Right cardiac atrium (tissue), 5 donors: ENCODE results near the gene PRSS36. TPM values are rescaled to one million over a fixed set of nuclear protein-coding genes. Genes with fewer than 3 reads are reported as not detected.
"Not testable (repeated sequence)": the region's sequence is repeated elsewhere in the genome, so short reads cannot be mapped to it uniquely, and the experiment has no call there.

ENCODE experiments used
- ATAC-seq, 2 donors: fragments of 200-7000 bp; cut with Tn5 transposase; one replicate each; pipeline versions ENCODE4 v1.8.0 to v1.9.1; 2020; ENCODE audit warnings: moderate library complexity in 2 of 2, mild to moderate bottlenecking in 1 of 2
- DNase-seq, 3 donors: peaks; one replicate each; pipeline ENCODE4 v3.0.0-alpha.2; 2020
- H3K27ac ChIP-seq: one replicate; pipeline ENCODE4 v1.5.1; 2013; ENCODE audit warnings: mild to moderate bottlenecking, low read length, control low read depth, moderate library complexity
- H3K27me3 ChIP-seq: one replicate; pipeline ENCODE4 v1.6.1; 2013; ENCODE audit not compliant: control insufficient read depth, insufficient read depth
- H3K4me1 ChIP-seq: one replicate; pipeline ENCODE4 v1.6.1; 2013; ENCODE audit warnings: low read length; ENCODE audit not compliant: control insufficient read depth, insufficient read depth
- H3K4me3 ChIP-seq: one replicate; pipeline ENCODE4 v1.5.1; 2013; ENCODE audit warnings: low read length, control low read depth
- H3K9me3 ChIP-seq: one replicate; pipeline ENCODE4 v1.6.1; 2013; ENCODE audit warnings: low read length; ENCODE audit not compliant: control insufficient read depth
- WGBS: extraction: QIAGEN DNeasy Blood & Tissue Kit; methylation state at CpG from one replicate; pipeline ENCODE4 v1.1.7; 2013; 5-methylcytosine and 5-hydroxymethylcytosine counted together
- intact Hi-C, 4 donors: fragments of 100-400 bp; cut with DNase I; formaldehyde crosslinking; loops; one replicate each; pipeline versions ENCODE4 v1.11.0 to v1.14.0; 2022 to 2023
- long read RNA-seq, 4 donors: library from polyadenylated mRNA; unstranded; transcript quantifications; one replicate each; pipeline ENCODE4 v2.0.0, GENCODE V29; 2020 to 2021
- polyA plus RNA-seq: library from polyadenylated mRNA; stranded (reverse); fragments of 200-250 nt; gene quantifications from one replicate; pipeline ENCODE4 v1.2.3, GENCODE V29; 2013
- total RNA-seq, 4 donors: library from RNA; stranded (reverse); fragmentation: NEBNext Ultra II Directional; extraction: Animal tissue kit (Norgen Biotek cat#: 25700); gene quantifications; one replicate each; pipeline ENCODE4 v1.2.1, GENCODE V29; 2021
- donor health status: healthy with polysubstance abuse.
- donor health status: DM: no; HTN: yes; CAD: no.
- donor health status: DM: no; HTN: no; CAD: no.
- donor health status: DM: no; HTN: yes; CAD: no; lungs with severe emphysema.
- donor health status: DM: yes; HTN: yes; CAD: no.

The PRSS36 gene
- total RNA-seq = 1 to 10 TPM; 1.3 to 2.2 (median 1.8) TPM
- polyA plus RNA-seq = 1.1 TPM
- long read RNA-seq, donor 1 = 0 reads
- long read RNA-seq, donor 2, partial matches to known transcripts = 1 of 1 reads
- long read RNA-seq, donor 2, other reads (novel, unspliced or antisense) = 0 of 1 reads
- long read RNA-seq, donor 3, partial matches to known transcripts = 2 of 5 reads
- long read RNA-seq, donor 3, other reads (novel, unspliced or antisense) = 3 of 5 reads
- long read RNA-seq, donor 4, partial matches to known transcripts = 2 of 3 reads
- long read RNA-seq, donor 4, other reads (novel, unspliced or antisense) = 1 of 3 reads

- DNase-seq = no peak
- intact Hi-C loops = loop anchor here in 1 of 4 donors (10.0 kb wide), 1 partner anchor 165 kb away; the partner anchor contains the start of gene HSD3B7
- Histone ChIP-seq H3K4me3 (no peak within 1 kb of the TSS), H3K9me3 (no peaks in the 10 kb centered on the region), H3K27ac (no peak within 1 kb of the TSS), H3K4me1 (no peaks in the 10 kb centered on the region), H3K27me3 (no peaks in the 10 kb centered on the region)
- WGBS = 75% methylated on average over 11 of the region's 11 CpGs
- ATAC-seq = peak in 1 of 2 donors; percentile 12
Measured at GRCh38 chr16:31149894-31150890, at the start of gene PRSS36. TSS of gene PRSS36 (minus strand) at chr16:31150066. CDS start at chr16:31150035, 31 bp downstream.

GRCh38 chr16:31199430-31200041 is 49.7 kb upstream of the PRSS36 start:
- no peak for DNase-seq
- H3K4me1 ChIP-seq = no peaks in the 10 kb centered on the region
- no peaks in the 10 kb centered on the region for H3K9me3 ChIP-seq
- no peak overlapping the region for H3K27ac ChIP-seq
- intact Hi-C loops = no loop called here
- no peak for ATAC-seq
- no peak overlapping the region for H3K4me3 ChIP-seq
- no peaks in the 10 kb centered on the region for H3K27me3 ChIP-seq
- WGBS = 90% methylated on average over 5 of the region's 5 CpGs

GRCh38 chr16:31198207-31198882 is 48.5 kb upstream of the PRSS36 start:
- Histone ChIP-seq H3K4me1 (no peaks in the 10 kb centered on the region), H3K9me3 (no peaks in the 10 kb centered on the region), H3K27me3 (no peaks in the 10 kb centered on the region), H3K27ac (no peak overlapping the region), H3K4me3 (no peak overlapping the region)
- DNase-seq (no peak), ATAC-seq (no peak)
- intact Hi-C loops = no loop called here
- WGBS = 56% methylated on average over 7 of the region's 7 CpGs

- H3K4me1 ChIP-seq = no peaks in the 10 kb centered on the region
- 85% methylated on average over 17 of the region's 17 CpGs for WGBS
- DNase-seq (no peak), ATAC-seq (no peak)
- H3K27ac ChIP-seq = no peak overlapping the region
- no peaks in the 10 kb centered on the region for H3K9me3 ChIP-seq
- H3K27me3 ChIP-seq = no peaks in the 10 kb centered on the region
- intact Hi-C loops = no loop called here
- H3K4me3 ChIP-seq = no peak overlapping the region
Measured at GRCh38 chr16:31196324-31197088, 46.6 kb upstream of the PRSS36 start.

- 96% methylated on average over 11 of the region's 11 CpGs for WGBS
- H3K27me3 ChIP-seq, ATAC-seq, H3K27ac ChIP-seq, H3K4me1 ChIP-seq, intact Hi-C loops, DNase-seq, H3K9me3 ChIP-seq, H3K4me3 ChIP-seq: not testable (repeated sequence)
Measured at GRCh38 chr16:31195861-31196260, 46.0 kb upstream of the PRSS36 start.

- Histone ChIP-seq H3K4me1 (no peaks in the 10 kb centered on the region), H3K9me3 (no peaks in the 10 kb centered on the region), H3K4me3 (no peak overlapping the region), H3K27ac (no peak overlapping the region), H3K27me3 (no peaks in the 10 kb centered on the region)
- ATAC-seq (no peak), DNase-seq (no peak)
- intact Hi-C loops = no loop called here
- WGBS = 83% methylated on average over 7 of the region's 7 CpGs
Measured at GRCh38 chr16:31194898-31195297, 45.0 kb upstream of the PRSS36 start.

- no peak for DNase-seq
- H3K4me1 ChIP-seq = no peaks in the 10 kb centered on the region
- ATAC-seq = no peak
- H3K27me3 ChIP-seq = no peaks in the 10 kb centered on the region
- 85% methylated on average over 2 of the region's 2 CpGs for WGBS
- no peaks in the 10 kb centered on the region for H3K9me3 ChIP-seq
- no peak overlapping the region for H3K4me3 ChIP-seq
- intact Hi-C loops = no loop called here
- no peak overlapping the region for H3K27ac ChIP-seq
Measured at GRCh38 chr16:31193874-31194273, 44.0 kb upstream of the PRSS36 start.

GRCh38 chr16:31192856-31193642 is 43.2 kb upstream of the PRSS36 start:
- 90% methylated on average over 16 of the region's 16 CpGs for WGBS
- intact Hi-C loops = no loop called here
- Histone ChIP-seq H3K4me1 (no peaks in the 10 kb centered on the region), H3K4me3 (no peak overlapping the region), H3K27me3 (no peaks in the 10 kb centered on the region), H3K27ac (no peak overlapping the region), H3K9me3 (no peaks in the 10 kb centered on the region)
- ATAC-seq (no peak), DNase-seq (no peak)

- no peaks in the 10 kb centered on the region for H3K4me1 ChIP-seq
- intact Hi-C loops = no loop called here
- no peaks in the 10 kb centered on the region for H3K9me3 ChIP-seq
- no peaks in the 10 kb centered on the region for H3K27me3 ChIP-seq
- no peak overlapping the region for H3K4me3 ChIP-seq
- ATAC-seq (peak in 1 of 2 donors; percentile 27), DNase-seq (no peak)
- WGBS = 81% methylated on average over 5 of the region's 5 CpGs
- no peak overlapping the region for H3K27ac ChIP-seq
Measured at GRCh38 chr16:31191697-31192428, 42.0 kb upstream of the PRSS36 start.
